ENCODE results near the gene BEND3. TPM values are rescaled to one million over a fixed set of nuclear protein-coding genes. Genes with fewer than 3 reads are reported as not detected.

BEND3 gene
- total and polyA plus RNA-seq, 2 of the 8 experiments (the other 6 are each of a cell fraction or from before 2014, with no cell fraction given): 25.2 to 38.8 TPM

GRCh38 chr6:107115695-107116327, 496 bp upstream of the BEND3 start (continued):
- TF ChIP-seq PHF8 (conservative IDR thresholded peaks at IDR 0.05; ENCODE audit: low read depth, low read length) (peak; percentile 60; the same call in 1 of the 2 replicates), POLR2AphosphoS5 (IDR thresholded peaks at IDR 0.05; ENCODE audit: low read depth, low read length) (peak; percentile 74), CREB1 (IDR thresholded peaks at IDR 0.05) (no peak), SP4 (IDR thresholded peaks at IDR 0.05; ENCODE audit: low read length) (0 out of 2 replicates have a peak, but pooled peaks have one; percentile 17), MAX (IDR thresholded peaks at IDR 0.05) (peak; percentile 17; the same call in 1 of the 2 replicates), JUND (IDR thresholded peaks at IDR 0.05; ENCODE audit: low read length) (0 out of 2 replicates have a peak, but pooled peaks have one; percentile 23), RBBP5 (IDR thresholded peaks at IDR 0.05; ENCODE audit: borderline replicate concordance, low read depth, low read length) (0 out of 2 replicates have a peak, but pooled peaks have one; percentile 46), SAP30 (IDR thresholded peaks at IDR 0.05; ENCODE audit: insufficient read depth, insufficient replicate concordance, low read length) (no peak), TAF7 (optimal IDR thresholded peaks at IDR 0.05; ENCODE audit: borderline replicate concordance, low read depth, low read length) (peak; percentile 94), SP2 (IDR thresholded peaks at IDR 0.05; ENCODE audit: low read length) (no peak), EGR1 (IDR thresholded peaks at IDR 0.05; ENCODE audit: borderline replicate concordance, low read depth, low read length) (peak; percentile 36; the same call in 1 of the 2 replicates), CBX5 (IDR thresholded peaks at IDR 0.05; ENCODE audit: low read depth, low read length) (no peak), SIN3A (conservative IDR thresholded peaks at IDR 0.05 in 1 of 2, IDR thresholded peaks at IDR 0.05 in 1 of 2; ENCODE audit: low read depth in 1 of 2, low read length in 2 of 2) (no peak), ATF2 (IDR thresholded peaks at IDR 0.05; ENCODE audit: low read length) (no peak), ZNF274 (IDR thresholded peaks at IDR 0.05; ENCODE audit: borderline replicate concordance, extremely low read depth, low read length) (no peak), MAFK (IDR thresholded peaks at IDR 0.05; ENCODE audit: low read depth, low read length) (no peak), TEAD4 (IDR thresholded peaks at IDR 0.05; ENCODE audit: low read depth, low read length) (no peak), BACH1 (IDR thresholded peaks at IDR 0.05; ENCODE audit: low read length) (peak; percentile 48; the same call in 1 of the 2 replicates)
